Glutamatergic neuron (in vitro differentiated cells): ENCODE data around the gene UBQLN4. TPM values are rescaled to one million over a fixed set of nuclear protein-coding genes. Genes with fewer than 3 reads are reported as not detected.

Experiments used
- DNase-seq: peaks from one replicate; pipeline ENCODE4 v3.0.0; 2022
- H3K27ac Mint-ChIP-seq: one replicate; pipeline ENCODE4 v1.8.0; 2020; ENCODE audit warnings: mild to moderate bottlenecking, mixed read lengths, inconsistent platforms; ENCODE audit not compliant: unreplicated experiment
- H3K27me3 Mint-ChIP-seq: one replicate; pipeline ENCODE4 v1.8.0; 2020; ENCODE audit warnings: mild to moderate bottlenecking, moderate library complexity, mixed read lengths, inconsistent platforms; ENCODE audit not compliant: unreplicated experiment
- H3K36me3 Mint-ChIP-seq: one replicate; pipeline ENCODE4 v1.8.0; 2020; ENCODE audit warnings: mild to moderate bottlenecking, mixed read lengths, inconsistent platforms; ENCODE audit not compliant: unreplicated experiment
- H3K4me1 Mint-ChIP-seq: one replicate; pipeline ENCODE4 v1.8.0; 2020; ENCODE audit warnings: mild to moderate bottlenecking, low read depth, mixed read lengths, inconsistent platforms; ENCODE audit not compliant: unreplicated experiment
- H3K4me3 Mint-ChIP-seq: one replicate; pipeline ENCODE4 v1.8.0; 2020; ENCODE audit warnings: mild to moderate bottlenecking, mixed read lengths, inconsistent platforms; ENCODE audit not compliant: unreplicated experiment
- H3K9me3 Mint-ChIP-seq: one replicate; pipeline ENCODE4 v1.8.0; 2020; ENCODE audit warnings: mild to moderate bottlenecking, moderate library complexity, mixed read lengths, inconsistent platforms; ENCODE audit not compliant: unreplicated experiment
- total RNA-seq: library from RNA; stranded (reverse); fragmentation: NEBNext Ultra II Directional; extraction: Animal tissue kit (Norgen Biotek cat#: 25700); gene quantifications from one replicate; pipeline ENCODE4 v1.2.1, GENCODE V29; 2021; ENCODE audit not compliant: unreplicated experiment
- TF ChIP-seq, protein P1 (sequence below): fragments of 200-600 bp; sonication (generic); IDR thresholded peaks from one replicate; pipeline ENCODE4 v1.5.0; 2021; ENCODE audit not compliant: partially characterized antibody, unreplicated experiment

Gene UBQLN4
- total RNA-seq, 1 donor from 2014 or later: 52.4 TPM

GRCh38 chr1:156006666-156007376 is 46.8 kb downstream of the UBQLN4 start:
- no peak overlapping the region for H3K4me3 Mint-ChIP-seq

DNA sequence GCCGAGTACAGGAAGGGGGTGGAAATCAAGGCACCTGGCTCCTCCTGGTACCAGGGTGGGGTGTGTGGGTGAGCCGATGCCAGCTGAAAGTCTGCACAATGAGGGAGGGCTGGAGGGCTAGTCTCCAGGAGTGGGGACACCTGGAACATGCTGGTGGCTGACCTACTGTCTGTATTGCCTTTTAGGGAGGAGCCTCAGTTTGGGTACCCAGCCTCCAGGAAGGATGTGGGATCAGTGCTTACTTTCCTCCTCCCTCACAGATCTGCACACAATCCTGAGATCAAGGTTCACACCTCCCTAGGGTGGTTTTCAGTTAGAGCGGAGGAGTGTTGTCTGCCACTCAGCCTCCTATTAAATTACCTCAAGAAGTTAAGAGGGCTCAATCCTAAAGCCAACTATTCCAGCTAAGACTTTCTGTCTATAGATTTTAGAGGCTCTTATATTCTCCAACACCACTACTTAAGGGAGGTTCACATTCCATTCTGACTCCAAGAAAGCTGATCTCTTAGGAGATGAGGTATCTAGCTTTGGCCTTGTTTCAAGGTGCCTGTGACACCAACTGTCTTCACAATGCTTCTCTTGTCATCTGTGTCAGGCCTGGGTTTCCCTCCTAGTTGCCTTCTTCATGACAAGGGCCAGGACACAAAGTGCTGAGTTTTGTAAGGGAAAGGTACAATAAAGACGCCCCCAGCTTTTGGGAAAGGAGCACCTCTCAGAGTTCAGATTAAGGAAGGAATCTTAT is 48.6 kb downstream of the UBQLN4 start:
- no peak for DNase-seq
- Mint-ChIP-seq H3K4me3 (no peak overlapping the region), H3K4me1 (no peaks in the 10 kb centered on the region), H3K9me3 (no peaks in the 10 kb centered on the region), H3K36me3 (no peaks in the 10 kb centered on the region), H3K27me3 (peaks cover 2% of the 10 kb centered on the region), H3K27ac (no peak overlapping the region)
- TF ChIP-seq, protein P1, sequence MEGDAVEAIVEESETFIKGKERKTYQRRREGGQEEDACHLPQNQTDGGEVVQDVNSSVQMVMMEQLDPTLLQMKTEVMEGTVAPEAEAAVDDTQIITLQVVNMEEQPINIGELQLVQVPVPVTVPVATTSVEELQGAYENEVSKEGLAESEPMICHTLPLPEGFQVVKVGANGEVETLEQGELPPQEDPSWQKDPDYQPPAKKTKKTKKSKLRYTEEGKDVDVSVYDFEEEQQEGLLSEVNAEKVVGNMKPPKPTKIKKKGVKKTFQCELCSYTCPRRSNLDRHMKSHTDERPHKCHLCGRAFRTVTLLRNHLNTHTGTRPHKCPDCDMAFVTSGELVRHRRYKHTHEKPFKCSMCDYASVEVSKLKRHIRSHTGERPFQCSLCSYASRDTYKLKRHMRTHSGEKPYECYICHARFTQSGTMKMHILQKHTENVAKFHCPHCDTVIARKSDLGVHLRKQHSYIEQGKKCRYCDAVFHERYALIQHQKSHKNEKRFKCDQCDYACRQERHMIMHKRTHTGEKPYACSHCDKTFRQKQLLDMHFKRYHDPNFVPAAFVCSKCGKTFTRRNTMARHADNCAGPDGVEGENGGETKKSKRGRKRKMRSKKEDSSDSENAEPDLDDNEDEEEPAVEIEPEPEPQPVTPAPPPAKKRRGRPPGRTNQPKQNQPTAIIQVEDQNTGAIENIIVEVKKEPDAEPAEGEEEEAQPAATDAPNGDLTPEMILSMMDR: no peak

More at GRCh38 chr1:156006666-156007376, 46.8 kb downstream of the UBQLN4 start:
- H3K27me3 Mint-ChIP-seq: peaks cover 4% of the 10 kb centered on the region
- H3K36me3 Mint-ChIP-seq: no peaks in the 10 kb centered on the region
- H3K27ac Mint-ChIP-seq: no peak overlapping the region
- peaks cover 3% of the 10 kb centered on the region for H3K9me3 Mint-ChIP-seq
- no peaks in the 10 kb centered on the region for H3K4me1 Mint-ChIP-seq
- no peak for DNase-seq
- TF ChIP-seq, protein P1: no peak

GRCh38 chr1:156003923-156004188 is 49.7 kb downstream of the UBQLN4 start:
- no peak for DNase-seq
- no peak overlapping the region for H3K27ac Mint-ChIP-seq
- no peaks in the 10 kb centered on the region for H3K4me1 Mint-ChIP-seq
- H3K27me3 Mint-ChIP-seq: peaks cover 2% of the 10 kb centered on the region
- TF ChIP-seq, protein P1: no peak
- no peaks in the 10 kb centered on the region for H3K36me3 Mint-ChIP-seq
- H3K9me3 Mint-ChIP-seq: no peaks in the 10 kb centered on the region
- no peak overlapping the region for H3K4me3 Mint-ChIP-seq

DNA sequence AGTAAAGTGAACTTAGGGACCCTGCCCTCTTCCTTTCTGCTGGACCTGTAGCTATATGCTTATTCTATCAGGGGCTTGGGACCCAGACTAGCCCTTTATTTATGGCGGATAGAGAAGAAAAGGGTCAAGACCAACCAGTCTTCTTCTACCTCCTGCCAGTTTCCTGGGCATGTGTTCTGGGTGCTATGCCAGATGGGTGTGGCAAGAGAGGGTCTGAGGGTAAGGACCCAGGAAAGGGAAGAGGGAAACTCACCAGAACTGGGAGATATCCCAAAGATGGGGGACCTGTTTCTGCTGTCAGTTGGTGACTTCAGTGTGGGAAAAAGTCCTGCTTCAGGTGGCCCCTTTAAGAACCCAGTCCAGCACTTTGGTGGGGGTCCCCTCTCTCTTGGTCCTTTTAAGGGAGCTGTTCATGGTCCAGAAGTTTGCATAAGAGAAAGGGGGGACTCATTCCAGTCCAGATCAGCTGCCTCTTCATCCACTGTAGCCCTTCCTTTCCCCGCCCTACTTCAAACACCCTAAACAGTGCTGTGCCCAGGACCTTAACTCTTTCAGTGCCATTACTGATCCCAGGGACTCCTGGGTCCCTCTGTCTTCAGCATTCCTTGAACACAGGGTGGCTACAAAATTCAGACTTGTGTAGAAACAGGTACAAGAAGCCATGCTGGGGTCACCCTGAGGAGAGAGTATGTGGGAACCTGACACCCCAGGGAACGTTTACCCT is 51.2 kb downstream of the UBQLN4 start:
- no peak overlapping the region for H3K27ac Mint-ChIP-seq

More for the DNA sequence above, 51.2 kb downstream of the UBQLN4 start:
- Mint-ChIP-seq H3K9me3 (no peaks in the 10 kb centered on the region), H3K36me3 (no peaks in the 10 kb centered on the region), H3K4me3 (no peak overlapping the region), H3K4me1 (no peaks in the 10 kb centered on the region), H3K27me3 (peaks cover 2% of the 10 kb centered on the region)
- TF ChIP-seq, protein P1: no peak
- DNase-seq: no peak
